Osteoblast (primary cell): ENCODE measurements around the gene LYSMD1. TPM values are rescaled to one million over a fixed set of nuclear protein-coding genes. Genes with fewer than 3 reads are reported as not detected.
"Not testable (repeated sequence)": the region's sequence is repeated elsewhere in the genome, so short reads cannot be mapped to it uniquely, and the experiment has no call there.

Source experiments
- DNase-seq: peaks from one replicate; pipeline ENCODE4 v3.0.0; 2011; ENCODE audit warnings: low spot score, mixed read lengths; ENCODE audit not compliant: insufficient read length; ENCODE audit errors: missing footprints
- H2AFZ ChIP-seq: 2 replicates; pipeline ENCODE4 v1.6.0; 2011; ENCODE audit warnings: mild to moderate bottlenecking, low read length
- H3K27ac ChIP-seq: 2 replicates; pipeline ENCODE4 v1.5.1; 2011; ENCODE audit warnings: mild to moderate bottlenecking, low read depth, low read length, moderate library complexity
- H3K27me3 ChIP-seq: 2 replicates; pipeline ENCODE4 v1.6.0; 2012; ENCODE audit warnings: mild to moderate bottlenecking, control low read depth, inconsistent platforms, low read length, moderate library complexity; ENCODE audit not compliant: insufficient read depth
- H3K36me3 ChIP-seq: 2 replicates; pipeline ENCODE4 v1.5.1; 2011; ENCODE audit warnings: mild to moderate bottlenecking, low read length, control low read depth, moderate library complexity; ENCODE audit not compliant: insufficient read depth
- H3K4me1 ChIP-seq: 2 replicates; pipeline ENCODE4 v1.5.1; 2011; ENCODE audit warnings: mild to moderate bottlenecking, low read length, control low read depth, moderate library complexity; ENCODE audit not compliant: insufficient read depth
- H3K4me2 ChIP-seq: 2 replicates; pipeline ENCODE4 v1.6.0; 2011; ENCODE audit warnings: mild to moderate bottlenecking, low read length; ENCODE audit not compliant: insufficient read depth
- H3K4me3 ChIP-seq: fragments of 200-600 bp; sonication (generic); 3 replicates; pipeline ENCODE4 v1.5.1; 2012; ENCODE audit warnings: mild to moderate bottlenecking, low read length, inconsistent platforms; ENCODE audit not compliant: insufficient read depth
- H3K79me2 ChIP-seq: 2 replicates; pipeline ENCODE4 v1.6.0; 2012; ENCODE audit warnings: mild to moderate bottlenecking, low read length, control low read depth, inconsistent platforms; ENCODE audit not compliant: insufficient read depth
- H3K9me3 ChIP-seq: 2 replicates; pipeline ENCODE4 v1.5.1; 2011; ENCODE audit warnings: low read depth, low read length, control low read depth
- H4K20me1 ChIP-seq: 2 replicates; pipeline ENCODE4 v1.6.0; 2012; ENCODE audit warnings: mild to moderate bottlenecking, low read length, control low read depth; ENCODE audit not compliant: insufficient read depth
- total RNA-seq: library from RNA; depleted of rRNA; stranded (reverse); fragments of >200 nt; gene quantifications from 2 replicates; pipeline ENCODE4 v1.2.3, GENCODE V29; 2012
- TF ChIP-seq, protein P1 (sequence below): IDR thresholded peaks from 2 replicates; pipeline ENCODE4 v1.5.1; 2011; ENCODE audit warnings: mild to moderate bottlenecking, low read depth, low read length, moderate library complexity; ENCODE audit errors: extremely low read depth

LYSMD1 gene
- total RNA-seq, 1 donor = 12.7 TPM

DNA sequence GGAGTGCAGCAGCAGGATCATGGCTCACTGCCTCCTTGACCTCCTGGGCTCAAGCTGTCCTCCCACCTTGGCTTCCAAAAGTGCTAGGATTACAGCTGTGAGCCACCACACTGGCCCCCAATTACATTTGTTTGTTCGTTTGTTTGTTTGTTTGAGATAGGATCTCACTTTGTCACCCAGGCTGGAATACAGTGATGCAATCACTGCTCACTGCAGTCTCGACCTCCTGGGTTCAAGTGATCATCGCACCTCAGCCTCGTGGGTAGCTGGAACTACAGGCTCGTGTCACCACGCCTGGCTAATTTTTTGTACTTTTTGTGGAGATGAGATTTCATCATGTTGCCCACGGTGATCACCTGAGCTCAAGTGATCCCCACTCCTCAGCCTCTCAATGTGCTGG is 26.3 kb upstream of the LYSMD1 start:
- no peak overlapping the region for H3K4me2 ChIP-seq
- no peaks in the 10 kb centered on the region for H3K27me3 ChIP-seq
- no peaks in the 10 kb centered on the region for H3K36me3 ChIP-seq
- TF ChIP-seq, protein P1, sequence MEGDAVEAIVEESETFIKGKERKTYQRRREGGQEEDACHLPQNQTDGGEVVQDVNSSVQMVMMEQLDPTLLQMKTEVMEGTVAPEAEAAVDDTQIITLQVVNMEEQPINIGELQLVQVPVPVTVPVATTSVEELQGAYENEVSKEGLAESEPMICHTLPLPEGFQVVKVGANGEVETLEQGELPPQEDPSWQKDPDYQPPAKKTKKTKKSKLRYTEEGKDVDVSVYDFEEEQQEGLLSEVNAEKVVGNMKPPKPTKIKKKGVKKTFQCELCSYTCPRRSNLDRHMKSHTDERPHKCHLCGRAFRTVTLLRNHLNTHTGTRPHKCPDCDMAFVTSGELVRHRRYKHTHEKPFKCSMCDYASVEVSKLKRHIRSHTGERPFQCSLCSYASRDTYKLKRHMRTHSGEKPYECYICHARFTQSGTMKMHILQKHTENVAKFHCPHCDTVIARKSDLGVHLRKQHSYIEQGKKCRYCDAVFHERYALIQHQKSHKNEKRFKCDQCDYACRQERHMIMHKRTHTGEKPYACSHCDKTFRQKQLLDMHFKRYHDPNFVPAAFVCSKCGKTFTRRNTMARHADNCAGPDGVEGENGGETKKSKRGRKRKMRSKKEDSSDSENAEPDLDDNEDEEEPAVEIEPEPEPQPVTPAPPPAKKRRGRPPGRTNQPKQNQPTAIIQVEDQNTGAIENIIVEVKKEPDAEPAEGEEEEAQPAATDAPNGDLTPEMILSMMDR = no peak
- DNase-seq = no peak
- H4K20me1 ChIP-seq = no peaks in the 10 kb centered on the region
- H3K27ac ChIP-seq = no peak overlapping the region
- peaks cover 24% of the 10 kb centered on the region for H3K79me2 ChIP-seq
- no peaks in the 10 kb centered on the region for H3K9me3 ChIP-seq
- no peak overlapping the region for H2AFZ ChIP-seq
- H3K4me3 ChIP-seq = no peak overlapping the region
- peaks cover 25% of the 10 kb centered on the region for H3K4me1 ChIP-seq

DNA sequence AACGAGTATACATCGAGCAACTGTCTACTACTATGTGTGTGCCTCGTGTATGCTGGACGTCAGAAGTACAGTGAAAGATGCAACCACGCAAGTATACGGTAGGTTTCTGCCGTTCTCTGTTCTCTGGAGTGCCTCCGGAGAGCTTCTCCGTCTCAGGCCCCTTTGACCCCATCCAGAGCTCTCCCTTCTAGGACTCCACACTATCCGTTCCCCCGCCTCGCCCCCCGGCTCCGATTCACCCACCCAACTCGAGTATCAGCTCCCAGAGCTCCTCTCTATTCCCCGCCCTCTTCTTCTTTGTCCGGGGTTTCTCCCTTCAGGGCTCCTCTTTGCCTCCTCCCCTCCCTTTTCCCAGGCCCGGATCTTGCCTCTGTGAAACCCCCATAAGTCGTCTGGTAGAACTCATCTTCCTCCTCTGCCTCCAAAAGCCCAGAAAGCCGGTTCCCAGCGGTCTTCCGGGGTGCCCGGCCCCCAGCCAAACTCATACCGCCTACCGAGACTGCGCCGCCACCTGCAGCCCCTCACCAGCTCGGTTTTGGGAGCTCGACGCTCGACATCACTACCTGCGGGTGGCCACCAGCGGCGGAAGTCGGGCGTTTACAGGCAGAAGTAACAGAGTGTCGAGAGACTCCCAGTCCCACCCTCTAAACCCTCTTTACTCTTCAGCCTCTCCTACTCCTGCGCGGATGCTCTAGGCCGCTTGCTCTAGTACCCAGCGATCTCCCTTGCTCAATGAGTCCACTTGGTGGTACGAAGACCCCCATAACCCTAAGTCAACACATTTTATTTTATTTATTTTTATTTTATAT is 24.1 kb upstream of the LYSMD1 start, which contains the start of gene VPS72:
Gene VPS72, minus strand, starts transcription at position 561 of the 809 bp plus-strand sequence. Its CDS starts 76 bp downstream, at position 485.
- H3K79me2 ChIP-seq = peaks cover 31% of the 10 kb centered on the region
- peak within 1 kb of the TSS; percentile 92 for H3K4me2 ChIP-seq
- peak; percentile 95 for DNase-seq
- peaks cover 9% of the 10 kb centered on the region for H3K36me3 ChIP-seq
- H4K20me1 ChIP-seq = no peaks in the 10 kb centered on the region
- H3K27me3 ChIP-seq = no peaks in the 10 kb centered on the region
- TF ChIP-seq, protein P1 = no peak
- H3K9me3 ChIP-seq = no peaks in the 10 kb centered on the region
- peak within 1 kb of the TSS; percentile 89 for H3K4me3 ChIP-seq
- peak within 1 kb of the TSS; percentile 90 for H2AFZ ChIP-seq
- peak within 1 kb of the TSS; percentile 76 for H3K27ac ChIP-seq
- peaks cover 18% of the 10 kb centered on the region for H3K4me1 ChIP-seq

DNA sequence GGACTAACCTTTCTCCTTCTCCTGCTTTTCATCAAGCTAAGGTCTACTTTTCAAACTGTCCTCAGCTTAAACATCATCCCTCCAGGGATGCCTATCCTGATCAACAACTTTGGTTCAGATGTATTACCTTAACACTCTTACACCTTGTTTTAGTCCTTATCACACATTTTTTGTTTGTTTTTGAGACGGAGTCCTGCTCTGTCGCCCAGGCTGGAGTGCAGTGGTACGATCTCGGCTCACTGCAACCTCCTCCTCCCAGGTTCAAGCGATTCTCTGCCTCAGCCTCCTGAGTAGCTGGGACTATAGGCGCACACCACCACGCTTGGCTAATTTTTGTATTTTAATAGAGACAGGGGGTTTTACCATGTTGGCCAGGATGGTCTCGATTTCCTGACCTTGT is 23.0 kb upstream of the LYSMD1 start:
- peaks cover 31% of the 10 kb centered on the region for H3K79me2 ChIP-seq
- DNase-seq, H3K9me3 ChIP-seq, H3K27me3 ChIP-seq, H3K27ac ChIP-seq, H4K20me1 ChIP-seq, H2AFZ ChIP-seq: not testable (repeated sequence)
- H3K4me3 ChIP-seq = peak overlapping the region; percentile 89
- H3K36me3 ChIP-seq = peaks cover 21% of the 10 kb centered on the region
- H3K4me1 ChIP-seq = peaks cover 18% of the 10 kb centered on the region
- peak overlapping the region; percentile 92 for H3K4me2 ChIP-seq

DNA sequence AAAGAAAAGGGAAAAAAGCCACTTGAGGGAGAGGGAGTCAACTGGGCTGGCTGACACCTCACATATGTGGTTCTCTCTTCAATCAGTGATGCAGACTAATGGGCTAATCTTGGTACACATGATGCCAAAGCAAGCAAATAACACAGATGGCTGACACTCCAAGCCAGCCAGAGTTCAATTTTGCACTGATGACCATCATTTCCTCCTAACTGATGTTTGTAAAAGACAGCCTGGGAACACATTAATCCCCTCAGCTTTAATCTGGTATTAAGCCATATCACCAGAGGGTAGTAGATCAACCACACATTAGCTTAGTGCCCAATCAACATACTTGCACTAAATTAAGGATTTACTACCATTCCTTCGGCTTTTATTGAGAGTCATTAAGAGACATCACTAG is 21.5 kb upstream of the LYSMD1 start:
- H3K79me2 ChIP-seq = peaks cover 31% of the 10 kb centered on the region
- no peak overlapping the region for H3K4me2 ChIP-seq
- TF ChIP-seq, protein P1 = no peak
- no peaks in the 10 kb centered on the region for H3K27me3 ChIP-seq
- DNase-seq = no peak
- no peak overlapping the region for H2AFZ ChIP-seq
- no peak overlapping the region for H3K27ac ChIP-seq
- H4K20me1 ChIP-seq = no peaks in the 10 kb centered on the region
- no peak overlapping the region for H3K4me3 ChIP-seq
- H3K36me3 ChIP-seq = peaks cover 33% of the 10 kb centered on the region
- peaks cover 18% of the 10 kb centered on the region for H3K4me1 ChIP-seq
- no peaks in the 10 kb centered on the region for H3K9me3 ChIP-seq
